Measurements from ENCODE around the gene LCN12. TPM values are rescaled to one million over a fixed set of nuclear protein-coding genes. Genes with fewer than 3 reads are reported as not detected.

Gene LCN12
- total and polyA plus RNA-seq, 3 donors from 2014 or later, result 11.5 to 27.8 (median 27.1) TPM

GRCh38 chr9:136954270-136955083 lies 2.4 kb downstream of the LCN12 start:
- Histone ChIP-seq H3K27me3 (no peaks in the 10 kb centered on the region), H3K36me3 (ENCODE audit: low read depth, missing control alignments) (no peaks in the 10 kb centered on the region), H3K4me3 (no peak overlapping the region), H3K27ac (peak overlapping the region in 1 of 2 donors; percentile 24), H3K4me1 (peaks cover 40% of the 10 kb centered on the region), H3K9me3 (no peaks in the 10 kb centered on the region)
- no peak for DNase-seq
- TF ChIP-seq, protein P1, sequence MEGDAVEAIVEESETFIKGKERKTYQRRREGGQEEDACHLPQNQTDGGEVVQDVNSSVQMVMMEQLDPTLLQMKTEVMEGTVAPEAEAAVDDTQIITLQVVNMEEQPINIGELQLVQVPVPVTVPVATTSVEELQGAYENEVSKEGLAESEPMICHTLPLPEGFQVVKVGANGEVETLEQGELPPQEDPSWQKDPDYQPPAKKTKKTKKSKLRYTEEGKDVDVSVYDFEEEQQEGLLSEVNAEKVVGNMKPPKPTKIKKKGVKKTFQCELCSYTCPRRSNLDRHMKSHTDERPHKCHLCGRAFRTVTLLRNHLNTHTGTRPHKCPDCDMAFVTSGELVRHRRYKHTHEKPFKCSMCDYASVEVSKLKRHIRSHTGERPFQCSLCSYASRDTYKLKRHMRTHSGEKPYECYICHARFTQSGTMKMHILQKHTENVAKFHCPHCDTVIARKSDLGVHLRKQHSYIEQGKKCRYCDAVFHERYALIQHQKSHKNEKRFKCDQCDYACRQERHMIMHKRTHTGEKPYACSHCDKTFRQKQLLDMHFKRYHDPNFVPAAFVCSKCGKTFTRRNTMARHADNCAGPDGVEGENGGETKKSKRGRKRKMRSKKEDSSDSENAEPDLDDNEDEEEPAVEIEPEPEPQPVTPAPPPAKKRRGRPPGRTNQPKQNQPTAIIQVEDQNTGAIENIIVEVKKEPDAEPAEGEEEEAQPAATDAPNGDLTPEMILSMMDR (IDR thresholded peaks at IDR 0.05), result no peak
- TF ChIP-seq POLR2A (IDR thresholded peaks at IDR 0.05), result no peak
- WGBS, 2 donors, result 91% methylated on average over 19 to 25 of the region's 25 CpGs
- intact Hi-C loops (cut with DNase I; ENCODE audit: low total_unique reads), result no loop called here

- WGBS, 2 donors, result 74 to 88% methylated on average over 9 to 14 of the region's 14 CpGs
Measured at GRCh38 chr9:136955202-136955942, 3.3 kb downstream of the LCN12 start.

DNA sequence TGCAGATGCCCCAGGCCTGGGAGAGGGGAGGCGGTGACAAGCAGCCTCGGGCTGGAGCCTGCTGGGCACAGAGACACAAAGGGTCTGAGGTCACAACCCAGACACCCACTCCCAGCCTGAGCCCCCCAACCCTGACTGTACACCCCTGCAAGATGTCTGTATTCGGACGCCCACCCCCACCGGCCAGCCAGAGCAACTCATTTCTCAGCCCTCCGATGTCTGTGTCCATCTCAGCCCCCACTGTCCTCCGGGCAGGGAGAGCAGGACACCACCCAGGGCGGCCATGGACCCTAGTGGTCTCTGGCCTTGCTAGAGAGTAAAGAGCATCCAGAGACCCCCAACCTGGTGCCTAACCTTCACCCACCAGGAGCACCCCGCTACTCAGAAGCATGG lies 3.9 kb downstream of the LCN12 start:
- Histone ChIP-seq H3K36me3 (ENCODE audit: low read depth, missing control alignments) (no peaks in the 10 kb centered on the region), H3K9me3 (no peaks in the 10 kb centered on the region), H3K27me3 (no peaks in the 10 kb centered on the region), H3K4me3 (no peak overlapping the region), H3K27ac (no peak overlapping the region), H3K4me1 (peaks cover 37% of the 10 kb centered on the region)
- TF ChIP-seq, protein P1 (IDR thresholded peaks at IDR 0.05), result no peak
- TF ChIP-seq POLR2A (IDR thresholded peaks at IDR 0.05), result no peak
- 94 to 100% methylated on average over 3 to 9 of the region's 9 CpGs for WGBS, 2 donors
- intact Hi-C loops (cut with DNase I; ENCODE audit: low total_unique reads), result no loop called here
- DNase-seq, result no peak

More at GRCh38 chr9:136955202-136955942, 3.3 kb downstream of the LCN12 start:
- no peak overlapping the region for H3K27ac ChIP-seq
- no peaks in the 10 kb centered on the region for H3K36me3 ChIP-seq (ENCODE audit: low read depth, missing control alignments)
- peaks cover 42% of the 10 kb centered on the region for H3K4me1 ChIP-seq
- no peak for DNase-seq
- H3K27me3 ChIP-seq, result no peaks in the 10 kb centered on the region
- intact Hi-C loops (cut with DNase I; ENCODE audit: low total_unique reads), result no loop called here
- no peak overlapping the region for H3K4me3 ChIP-seq
- no peaks in the 10 kb centered on the region for H3K9me3 ChIP-seq
- TF ChIP-seq, protein P1 (IDR thresholded peaks at IDR 0.05), result no peak
- TF ChIP-seq POLR2A (IDR thresholded peaks at IDR 0.05), result no peak

DNA sequence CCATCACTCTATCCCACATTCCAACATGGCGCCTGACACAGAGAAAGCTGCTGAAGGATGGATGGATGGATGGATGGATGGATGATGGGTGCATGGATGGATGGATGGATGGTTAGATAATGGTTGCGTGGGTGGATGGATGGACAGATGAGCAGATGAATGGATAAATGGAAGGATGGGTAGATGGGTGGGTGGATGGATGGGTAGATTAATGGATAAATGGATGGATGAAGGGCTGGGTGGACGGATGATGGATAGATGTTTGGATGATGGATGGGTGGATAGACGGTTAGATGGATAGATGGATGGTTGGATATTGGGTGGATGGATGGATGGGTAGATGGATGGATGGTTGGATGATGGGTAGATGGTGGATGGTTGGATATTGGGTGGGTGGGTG lies 4.5 kb downstream of the LCN12 start:
- Histone ChIP-seq H3K4me3 (no peak overlapping the region), H3K27me3 (no peaks in the 10 kb centered on the region), H3K36me3 (ENCODE audit: low read depth, missing control alignments) (no peaks in the 10 kb centered on the region), H3K4me1 (peaks cover 38% of the 10 kb centered on the region), H3K27ac (no peak overlapping the region), H3K9me3 (no peaks in the 10 kb centered on the region)
- DNase-seq, result no peak
- WGBS, 2 donors, result 96 to 100% methylated on average over 4 of the region's 4 CpGs
- no peak for TF ChIP-seq POLR2A (IDR thresholded peaks at IDR 0.05)
- TF ChIP-seq, protein P1 (IDR thresholded peaks at IDR 0.05), result no peak
- intact Hi-C loops (cut with DNase I; ENCODE audit: low total_unique reads), result no loop called here
